RWPE2 (cell line): Measurements from ENCODE around the gene NR5A2.

Source experiments
- ATAC-seq: fragments of 200-7000 bp; cut with Tn5 transposase; 3 replicates; pipeline ENCODE4 v1.9.1; 2021; ENCODE audit warnings: low read depth
- DNase-seq: peaks from one replicate; pipeline ENCODE4 v3.0.0-alpha.2; 2020; ENCODE audit warnings: low spot score
- H3K27ac ChIP-seq: fragments of 450-650 bp; 2 replicates; pipeline ENCODE4 v1.5.1; 2017; ENCODE audit warnings: mild to moderate bottlenecking; ENCODE audit not compliant: poor library complexity, severe bottlenecking
- H3K27me3 ChIP-seq: fragments of 250-450 bp; sonication (Bioruptor Pico); 2 replicates; pipeline ENCODE4 v1.5.1; 2021; ENCODE audit warnings: mild to moderate bottlenecking, moderate library complexity; ENCODE audit not compliant: insufficient read depth, poor library complexity, severe bottlenecking
- H3K36me3 ChIP-seq: fragments of 250-450 bp; sonication (Bioruptor Pico); 2 replicates; pipeline ENCODE4 v1.5.1; 2020; ENCODE audit warnings: low read depth, mild to moderate bottlenecking, moderate library complexity
- H3K4me1 ChIP-seq: fragments of 250-450 bp; sonication (Bioruptor Pico); 2 replicates; pipeline ENCODE4 v1.5.1; 2021; ENCODE audit warnings: mild to moderate bottlenecking, moderate library complexity; ENCODE audit not compliant: insufficient read depth, poor library complexity, severe bottlenecking
- H3K4me3 ChIP-seq: fragments of 250-450 bp; sonication (Bioruptor Pico); 2 replicates; pipeline ENCODE4 v1.5.1; 2021; ENCODE audit warnings: mild to moderate bottlenecking, moderate library complexity; ENCODE audit not compliant: severe bottlenecking
- H3K9me3 ChIP-seq: fragments of 250-450 bp; sonication (Bioruptor Pico); 2 replicates; pipeline ENCODE4 v1.5.1; 2021; ENCODE audit warnings: mild to moderate bottlenecking, moderate library complexity; ENCODE audit not compliant: severe bottlenecking
- CTCF ChIP-seq: fragments of 450-650 bp; IDR thresholded peaks from one replicate; pipeline ENCODE4 v1.5.1; 2017; ENCODE audit warnings: mild to moderate bottlenecking, moderate library complexity; ENCODE audit not compliant: poor library complexity, severe bottlenecking

NR5A2 gene

DNA sequence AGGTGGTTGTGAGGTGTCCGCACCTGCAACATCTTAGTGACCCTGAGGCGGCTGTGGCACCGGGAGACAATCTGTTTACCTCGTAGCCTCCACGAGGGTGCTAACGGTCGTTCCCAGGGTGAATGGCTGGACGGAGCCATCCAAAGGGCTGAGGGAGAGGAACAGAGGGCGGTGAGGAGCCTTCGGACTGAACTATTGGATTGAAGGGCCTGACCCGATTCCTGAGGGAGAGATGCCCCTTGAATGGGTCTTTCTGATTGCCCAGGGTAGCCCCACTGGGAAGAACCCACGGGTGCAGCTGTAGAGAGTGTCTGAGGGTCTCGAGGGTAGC lies 2.3 kb downstream of the NR5A2 start:
- no peak for DNase-seq
- no peaks in the 10 kb centered on the region for H3K9me3 ChIP-seq
- H3K27ac ChIP-seq = no peak overlapping the region
- ATAC-seq = no peak
- peak overlapping the region; percentile 39 for H3K4me3 ChIP-seq
- H3K36me3 ChIP-seq = no peaks in the 10 kb centered on the region
- H3K27me3 ChIP-seq = no peaks in the 10 kb centered on the region
- H3K4me1 ChIP-seq = no peaks in the 10 kb centered on the region
- TF ChIP-seq CTCF = no peak

GRCh38 chr1:200030791-200031190 lies 3.3 kb downstream of the NR5A2 start:
- no peak overlapping the region for H3K27ac ChIP-seq
- H3K9me3 ChIP-seq = no peaks in the 10 kb centered on the region
- TF ChIP-seq CTCF = no peak
- H3K4me3 ChIP-seq = no peak overlapping the region
- DNase-seq (no peak), ATAC-seq (no peak)
- H3K27me3 ChIP-seq = no peaks in the 10 kb centered on the region
- no peaks in the 10 kb centered on the region for H3K36me3 ChIP-seq
- H3K4me1 ChIP-seq = no peaks in the 10 kb centered on the region

DNA sequence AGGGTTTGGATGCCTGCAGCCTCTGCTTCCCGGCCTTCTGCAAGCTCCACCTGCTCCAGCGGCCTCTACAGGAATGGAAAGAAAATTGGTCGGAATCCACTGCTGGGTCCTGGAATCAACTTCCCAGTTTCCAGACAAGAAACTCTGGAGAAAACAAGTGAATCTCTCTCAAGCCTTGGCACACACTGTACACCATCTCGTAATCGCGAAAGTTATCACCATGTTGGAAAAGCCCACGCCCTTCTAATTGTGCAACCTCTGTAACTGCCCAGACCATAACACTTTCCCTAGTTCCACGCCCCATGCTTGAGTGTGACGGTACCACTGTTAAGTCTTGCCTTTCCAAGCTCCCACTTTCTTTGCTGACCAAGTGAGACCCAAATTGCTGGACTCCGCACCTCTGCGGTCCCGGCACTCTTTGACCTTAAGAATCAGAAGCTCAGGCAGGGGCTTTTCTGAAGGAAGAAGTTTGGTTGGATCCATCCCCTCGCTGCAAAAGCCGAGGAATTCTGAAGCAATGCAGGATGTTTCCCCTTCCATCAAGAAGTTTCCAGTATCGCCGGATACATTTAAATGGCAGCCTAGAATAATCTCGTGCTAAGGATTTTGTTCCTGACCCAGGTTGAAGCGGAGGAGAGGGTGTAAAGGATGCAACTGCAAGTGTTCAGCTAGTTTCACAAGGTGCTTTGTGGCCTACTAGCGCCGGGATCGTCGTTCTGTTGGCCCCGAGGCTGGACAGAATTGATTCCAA lies 6.2 kb downstream of the NR5A2 start:
- Histone ChIP-seq H3K9me3 (no peaks in the 10 kb centered on the region), H3K4me1 (no peaks in the 10 kb centered on the region), H3K27ac (no peak overlapping the region), H3K27me3 (peaks cover 6% of the 10 kb centered on the region), H3K4me3 (no peak overlapping the region), H3K36me3 (no peaks in the 10 kb centered on the region)
- no peak for ATAC-seq
- DNase-seq = no peak
- no peak for TF ChIP-seq CTCF

DNA sequence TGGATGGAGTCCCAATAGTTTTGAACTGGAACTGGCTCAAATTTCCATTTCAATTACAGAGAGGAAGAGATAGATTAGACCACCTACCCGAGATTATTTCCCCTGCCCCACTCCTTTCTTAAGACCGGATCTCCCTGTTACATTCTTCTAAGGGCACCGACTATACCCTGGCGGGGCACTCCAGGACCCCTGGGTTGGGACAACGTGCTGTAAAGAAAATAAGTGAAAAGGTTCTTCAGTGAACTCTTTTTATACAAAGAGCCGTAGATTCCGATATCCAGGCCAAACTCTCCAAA lies 6.7 kb downstream of the NR5A2 start:
- DNase-seq (no peak), ATAC-seq (no peak)
- Histone ChIP-seq H3K4me1 (no peaks in the 10 kb centered on the region), H3K36me3 (no peaks in the 10 kb centered on the region), H3K4me3 (no peak overlapping the region), H3K27me3 (peaks cover 6% of the 10 kb centered on the region), H3K27ac (no peak overlapping the region), H3K9me3 (no peaks in the 10 kb centered on the region)
- TF ChIP-seq CTCF = no peak

DNA sequence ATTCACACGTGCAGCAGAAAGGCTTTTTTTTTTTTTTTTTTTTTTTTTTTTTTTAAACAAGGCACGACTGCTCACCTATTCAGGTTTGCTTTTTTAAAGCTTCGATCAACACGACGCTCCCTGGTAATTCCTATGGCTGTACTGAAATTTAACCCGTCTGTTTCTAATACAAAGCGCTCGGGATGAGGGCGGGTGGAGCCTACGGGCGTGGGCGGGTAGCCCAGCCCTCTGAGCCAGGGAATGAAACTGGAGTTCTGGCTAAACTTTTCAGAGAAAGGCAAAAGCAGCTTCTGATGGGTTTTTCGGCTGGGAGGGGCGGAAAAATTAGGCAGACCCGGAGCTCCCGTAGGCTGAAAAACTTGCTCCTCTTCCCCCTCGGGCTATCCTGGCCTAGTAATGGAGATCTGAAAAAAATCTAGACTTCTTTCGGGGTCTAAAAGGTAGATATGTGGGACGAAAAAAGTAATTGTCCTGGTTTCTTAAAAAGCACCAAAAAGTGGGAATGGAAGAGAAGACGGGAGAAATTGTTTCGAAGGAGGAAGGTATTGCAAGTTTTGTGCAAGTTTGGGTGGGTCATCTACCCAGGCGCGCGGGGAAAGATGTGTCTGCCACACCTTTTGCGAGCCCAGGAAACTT lies 7.4 kb downstream of the NR5A2 start:
- Histone ChIP-seq H3K4me1 (no peaks in the 10 kb centered on the region), H3K9me3 (no peaks in the 10 kb centered on the region), H3K27ac (no peak overlapping the region), H3K27me3 (peaks cover 6% of the 10 kb centered on the region), H3K36me3 (no peaks in the 10 kb centered on the region), H3K4me3 (no peak overlapping the region)
- no peak for DNase-seq
- TF ChIP-seq CTCF = no peak
- ATAC-seq = no peak
